HG02870 (cell line): Measurements from ENCODE around the gene ARHGEF16.

Experiments used
- ATAC-seq: cut with Tn5 transposase; IDR thresholded peaks from one replicate; pipeline ENCODE4 v1.9.1; 2021; ENCODE audit warnings: mild to moderate bottlenecking, moderate library complexity; ENCODE audit not compliant: unreplicated experiment

The ARHGEF16 gene

DNA sequence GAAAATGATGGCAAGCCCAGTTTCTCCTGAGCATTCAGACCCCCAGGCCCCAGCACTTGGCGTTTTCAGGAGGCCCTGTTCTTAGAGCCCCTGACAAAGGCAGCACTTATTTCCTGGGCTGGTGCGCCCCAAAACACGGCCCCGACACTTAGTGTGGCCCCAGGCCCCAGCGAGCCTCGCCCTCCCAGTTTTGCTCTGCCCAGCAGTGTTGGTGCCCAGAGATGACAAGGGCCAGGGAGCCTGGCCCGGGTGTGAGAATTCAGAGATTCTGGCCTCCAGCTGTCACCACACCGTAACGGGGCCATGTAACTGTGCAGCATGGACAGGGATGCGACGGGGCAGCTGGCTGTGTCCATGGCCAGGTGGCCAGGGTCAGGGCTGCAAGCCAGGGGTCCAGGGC, 18.0 kb upstream of the ARHGEF16 start:
- ATAC-seq: no peak

DNA sequence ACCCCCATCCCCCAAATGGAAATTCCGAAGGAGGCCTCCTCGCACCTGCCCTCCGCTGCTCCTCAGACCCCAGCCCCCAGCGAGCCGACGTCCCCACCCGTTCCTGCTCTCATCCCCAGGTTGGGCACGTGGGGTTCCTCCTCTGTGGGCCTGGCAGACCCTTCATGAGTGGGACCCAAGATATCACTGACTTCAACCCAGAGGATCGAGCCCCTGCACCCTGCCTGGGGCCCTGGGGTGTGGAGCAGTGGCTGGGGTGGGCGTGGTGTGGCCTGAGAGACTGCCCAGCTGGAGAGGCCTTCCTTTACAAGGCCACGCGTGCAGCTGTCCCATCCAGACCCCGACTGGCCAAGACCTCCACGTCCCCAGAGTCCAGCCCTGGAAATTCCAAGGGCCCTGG, 17.6 kb upstream of the ARHGEF16 start:
- ATAC-seq: no peak

GRCh38 chr1:3438661-3439180, 15.7 kb upstream of the ARHGEF16 start:
- ATAC-seq: no peak

DNA sequence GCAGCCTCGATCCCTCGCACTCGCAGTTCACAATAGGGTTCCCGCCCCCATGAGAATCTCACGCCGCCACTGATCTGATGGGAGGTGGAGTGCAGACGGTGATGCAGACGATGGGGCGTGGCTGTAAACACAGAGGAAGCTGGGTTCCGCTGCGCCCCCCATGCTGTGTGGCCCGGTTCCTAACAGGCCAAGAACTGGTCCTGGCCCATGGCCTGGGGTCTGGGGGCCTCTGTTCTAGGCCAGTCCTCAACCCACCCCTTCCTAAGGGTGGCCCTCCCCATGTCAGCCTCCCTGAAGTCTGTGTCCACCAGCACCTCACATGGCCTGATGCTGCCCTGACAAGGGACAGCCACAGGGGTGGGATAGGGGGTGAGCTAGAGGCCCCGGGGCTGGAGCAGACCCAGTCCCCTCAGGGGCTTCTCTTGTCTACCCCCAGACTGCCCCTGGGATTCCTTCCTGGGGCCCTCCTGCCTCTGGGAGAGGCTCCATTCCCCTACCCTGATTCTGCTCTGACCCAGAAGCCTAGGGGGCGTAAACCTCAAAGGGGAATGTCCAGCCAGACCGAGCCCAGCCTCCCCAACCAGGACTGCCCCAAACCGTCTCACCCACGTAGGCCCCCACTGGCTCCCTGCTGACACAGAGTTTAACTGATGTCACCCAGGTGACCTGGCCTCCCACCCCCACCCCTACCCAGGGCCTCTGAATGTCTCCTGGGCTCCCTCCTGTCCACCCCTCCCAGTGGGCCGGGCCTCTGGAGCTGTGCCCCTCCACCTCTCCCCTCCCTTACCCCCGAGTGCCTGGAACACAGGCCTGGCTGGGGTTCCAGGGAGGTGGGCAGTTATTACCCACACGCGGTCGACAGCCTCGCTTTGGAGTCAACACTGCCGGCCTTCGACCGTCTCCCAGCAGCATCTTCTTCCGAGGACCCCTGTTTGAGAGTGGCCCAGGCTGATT, 14.8 kb upstream of the ARHGEF16 start:
- ATAC-seq: no peak

- ATAC-seq: no peak
Observed at GRCh38 chr1:3440300-3440681, 14.2 kb upstream of the ARHGEF16 start.

DNA sequence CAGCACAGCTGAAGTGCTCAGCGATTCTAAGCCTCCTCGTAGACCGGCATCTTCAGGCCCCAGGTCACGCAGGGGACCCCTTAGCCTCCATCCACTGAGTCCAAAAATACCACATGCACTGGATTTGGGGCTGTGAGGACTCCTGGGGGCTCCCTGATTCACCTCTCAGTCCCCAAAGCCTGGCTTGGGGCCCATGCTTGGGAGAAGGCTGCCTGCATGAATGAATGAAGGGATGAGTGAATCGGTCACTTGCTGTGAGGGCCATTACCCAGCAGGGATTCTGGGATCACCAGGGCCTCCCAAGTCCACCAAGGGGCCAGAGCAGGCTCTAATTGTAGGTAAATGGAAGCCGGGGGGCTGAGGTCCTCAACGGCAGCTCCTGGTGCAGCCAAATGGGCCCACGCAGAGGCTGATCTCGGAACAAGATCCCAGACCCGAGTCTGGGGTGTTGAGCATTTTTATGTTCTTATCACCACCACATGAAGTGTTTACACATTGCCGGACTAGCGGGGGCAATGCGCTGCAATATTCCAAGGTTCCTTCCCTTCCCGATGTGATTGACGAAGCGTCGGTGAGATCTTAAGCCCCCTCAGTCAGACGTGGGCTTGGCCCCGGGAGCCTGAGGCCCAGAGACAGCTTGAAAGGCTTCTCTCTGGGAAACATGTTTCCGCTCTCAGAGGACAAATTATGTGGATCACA, 13.6 kb upstream of the ARHGEF16 start:
- no peak for ATAC-seq

GRCh38 chr1:3441410-3441847, 13.0 kb upstream of the ARHGEF16 start:
- ATAC-seq: no peak

DNA sequence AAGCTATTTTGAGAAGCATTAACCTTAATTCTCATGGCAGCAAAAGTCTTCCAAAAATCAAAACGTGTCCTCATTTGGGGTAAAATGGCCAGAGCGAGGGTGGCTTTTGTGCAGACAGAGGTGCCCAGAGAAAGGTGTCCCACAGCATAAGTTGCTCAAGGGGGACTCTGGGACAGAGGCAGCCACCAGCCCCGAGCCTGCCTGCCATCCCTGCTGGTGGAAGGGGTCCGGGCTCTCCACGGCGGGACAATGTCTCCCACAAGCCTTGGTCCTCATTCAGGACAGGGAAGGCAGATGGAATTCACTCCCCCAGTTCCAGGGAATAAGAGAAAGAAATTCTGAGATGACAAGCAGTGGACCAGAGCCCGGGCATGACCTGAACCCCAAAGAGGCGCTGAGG, 12.6 kb upstream of the ARHGEF16 start:
- no peak for ATAC-seq

DNA sequence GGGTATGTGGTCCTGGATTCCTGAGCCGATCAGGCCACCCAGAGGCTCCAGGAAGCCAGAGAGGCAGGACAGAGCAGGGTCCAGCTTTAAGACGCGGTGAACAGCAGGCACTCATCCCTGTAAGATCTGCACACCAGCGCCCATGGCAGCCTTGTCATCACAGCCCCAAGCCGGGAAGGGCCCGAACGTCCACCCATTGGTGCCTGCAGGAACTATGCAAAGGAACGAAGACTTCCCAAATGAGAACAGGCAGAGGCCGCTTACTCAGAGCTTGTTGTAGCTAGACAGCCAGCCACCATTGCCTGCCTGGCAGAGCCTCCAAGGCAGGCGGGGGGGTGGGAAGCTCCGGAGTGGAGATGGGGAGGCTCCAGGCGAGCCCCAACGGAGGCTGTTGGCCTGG, 12.1 kb upstream of the ARHGEF16 start:
- ATAC-seq: no peak

DNA sequence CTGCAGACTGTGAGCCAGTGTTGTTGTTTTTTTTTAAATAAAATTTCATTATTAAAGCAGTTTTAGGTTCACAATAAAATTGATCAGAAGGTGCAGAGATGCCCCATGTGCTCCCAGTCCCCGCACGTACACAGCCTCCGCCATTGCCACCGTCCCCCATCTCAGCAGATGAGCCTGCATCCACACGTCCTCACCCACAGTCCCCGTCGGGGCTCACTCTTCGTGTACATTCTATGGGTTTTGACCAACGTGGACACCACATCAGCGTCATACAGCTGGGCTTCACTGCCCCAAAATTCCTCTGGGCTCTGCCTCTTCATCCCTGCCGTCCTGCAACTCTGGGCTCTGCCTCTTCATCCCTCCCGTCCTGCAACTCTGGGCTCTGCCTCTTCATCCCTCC, 11.6 kb upstream of the ARHGEF16 start:
- no peak for ATAC-seq

DNA sequence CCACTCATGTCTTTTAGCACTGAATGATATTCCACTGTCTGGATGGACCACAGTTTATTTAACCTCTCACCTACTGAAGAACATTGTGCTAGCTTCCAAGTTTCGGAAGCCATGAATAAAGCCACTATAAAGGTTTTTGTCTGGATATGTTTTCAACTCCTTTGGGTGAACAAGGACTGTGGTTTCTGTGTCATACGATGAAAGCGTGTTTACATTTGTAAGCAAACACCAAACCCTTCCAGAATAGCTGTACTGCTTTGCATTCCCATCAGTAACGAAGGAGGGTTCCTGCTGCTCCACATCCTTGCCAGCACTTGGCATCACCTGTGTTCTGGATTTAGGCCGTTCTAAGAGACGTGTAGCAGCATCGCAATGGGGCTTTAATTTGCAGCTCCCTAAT, 10.7 kb upstream of the ARHGEF16 start:
- no peak for ATAC-seq

DNA sequence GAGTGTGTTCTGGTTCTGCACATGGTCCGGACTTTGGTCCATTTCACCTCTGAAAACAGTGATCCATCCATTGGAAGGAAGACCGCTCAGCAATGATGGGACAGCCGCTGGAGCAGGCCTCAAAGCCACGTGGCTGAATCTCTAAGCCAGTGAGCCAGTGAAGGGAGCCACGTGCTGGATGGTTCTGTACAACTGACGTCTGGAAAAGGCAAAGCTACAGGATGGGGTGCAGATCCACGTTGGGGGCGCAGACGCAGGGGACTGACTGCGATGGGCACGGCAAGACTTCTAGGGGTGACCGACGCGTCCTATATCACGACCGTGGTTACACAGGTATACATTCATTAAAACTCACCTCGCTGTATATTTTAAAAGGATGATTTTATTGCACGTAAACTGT, 10.2 kb upstream of the ARHGEF16 start:
- ATAC-seq: no peak

- no peak for ATAC-seq
Observed at GRCh38 chr1:3444736-3445135, 9.7 kb upstream of the ARHGEF16 start.

DNA sequence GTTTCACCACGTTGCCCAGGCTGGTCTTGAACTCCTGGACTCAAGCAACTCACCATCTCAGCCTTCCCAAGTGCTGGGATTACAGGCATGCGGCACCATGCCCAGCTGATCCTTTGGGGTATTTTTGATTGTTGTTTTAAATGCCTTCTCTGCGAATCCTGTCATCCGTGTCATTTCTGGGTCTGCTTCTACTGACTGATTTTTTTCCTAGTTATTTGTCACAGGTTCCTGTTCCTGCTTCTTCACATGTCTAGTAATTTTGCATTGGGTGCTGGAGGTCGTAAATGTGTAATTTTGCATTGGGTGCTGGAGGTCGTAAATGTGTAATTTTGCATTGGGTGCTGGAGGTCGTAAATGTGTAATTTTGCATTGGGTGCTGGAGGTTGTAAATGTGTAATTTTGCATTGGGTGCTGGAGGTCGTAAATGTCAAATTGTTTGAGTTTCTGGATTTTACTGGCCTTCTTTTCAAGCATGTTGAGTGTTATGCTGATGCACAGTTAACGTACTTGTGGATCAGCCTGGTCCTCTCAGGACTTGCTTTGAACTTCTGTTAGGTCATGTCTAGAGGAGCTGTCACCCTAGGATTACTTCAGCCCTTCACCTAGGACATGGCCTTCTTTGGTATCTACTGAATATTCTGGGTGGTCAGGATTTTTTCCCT, 4.1 kb upstream of the ARHGEF16 start:
- no peak for ATAC-seq

DNA sequence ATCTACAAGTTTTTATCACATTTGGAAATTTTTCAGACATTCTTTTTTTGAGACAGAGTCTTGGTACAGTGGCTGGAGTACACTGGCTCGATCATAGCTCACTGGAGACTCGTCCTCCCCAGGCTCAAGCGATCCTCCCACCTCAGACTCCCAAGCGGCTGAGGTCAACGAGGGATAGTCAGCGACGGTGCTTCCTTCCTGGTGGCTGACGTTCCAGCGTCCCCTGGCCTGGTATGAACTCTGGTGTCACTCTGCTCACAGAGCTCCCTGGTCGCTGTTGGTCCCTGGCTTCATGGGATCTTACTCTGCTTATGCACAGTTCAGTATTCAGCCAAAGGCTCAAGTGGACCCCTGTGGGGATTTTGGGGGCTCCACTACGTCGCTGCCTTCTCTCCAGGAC, 3.5 kb upstream of the ARHGEF16 start:
- no peak for ATAC-seq

DNA sequence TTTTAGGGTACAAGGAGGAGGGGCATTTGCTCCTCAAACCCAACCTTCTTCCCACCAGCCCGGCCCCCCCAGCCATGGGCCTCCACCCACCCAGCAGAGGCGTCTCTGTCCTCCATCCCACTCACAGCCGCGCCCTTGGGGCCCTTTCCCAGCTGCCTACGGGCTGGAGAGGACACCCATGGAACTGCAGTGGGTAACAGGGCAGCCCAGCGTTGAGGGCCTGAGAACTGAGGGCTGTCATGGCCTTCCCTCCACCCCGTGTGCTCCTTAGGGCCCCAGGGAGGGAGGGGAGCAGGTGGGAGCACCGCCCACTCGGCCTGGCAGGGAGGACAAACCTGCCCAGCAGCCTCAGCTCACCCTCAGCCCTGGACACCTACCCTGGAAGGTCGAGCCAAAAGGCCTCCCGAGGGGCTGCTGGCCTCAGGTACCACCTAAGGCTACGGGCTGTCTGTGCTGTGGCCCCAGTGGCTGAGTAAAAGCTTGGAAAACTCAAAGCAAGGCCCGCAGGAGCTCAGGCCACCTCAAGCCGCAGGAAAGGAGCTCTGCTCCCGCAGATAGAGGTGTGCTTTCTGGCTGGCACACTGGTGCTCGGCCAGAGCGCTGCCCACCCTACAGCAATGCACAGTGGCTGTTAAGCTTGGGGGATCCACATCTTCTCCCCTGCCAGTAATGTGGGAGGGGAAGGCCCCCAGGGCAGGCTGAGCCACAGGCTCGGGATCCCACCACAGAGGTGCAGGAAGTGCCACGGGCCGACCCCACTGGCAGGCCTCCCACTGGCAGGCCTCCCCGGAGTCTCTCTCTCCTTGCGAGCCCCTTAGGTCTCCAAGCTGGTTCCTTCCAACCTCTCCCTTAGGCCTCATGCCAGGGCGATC, 2.2 kb upstream of the ARHGEF16 start:
- no peak for ATAC-seq

GRCh38 chr1:3452866-3453175, 1.6 kb upstream of the ARHGEF16 start:
- ATAC-seq: no peak

DNA sequence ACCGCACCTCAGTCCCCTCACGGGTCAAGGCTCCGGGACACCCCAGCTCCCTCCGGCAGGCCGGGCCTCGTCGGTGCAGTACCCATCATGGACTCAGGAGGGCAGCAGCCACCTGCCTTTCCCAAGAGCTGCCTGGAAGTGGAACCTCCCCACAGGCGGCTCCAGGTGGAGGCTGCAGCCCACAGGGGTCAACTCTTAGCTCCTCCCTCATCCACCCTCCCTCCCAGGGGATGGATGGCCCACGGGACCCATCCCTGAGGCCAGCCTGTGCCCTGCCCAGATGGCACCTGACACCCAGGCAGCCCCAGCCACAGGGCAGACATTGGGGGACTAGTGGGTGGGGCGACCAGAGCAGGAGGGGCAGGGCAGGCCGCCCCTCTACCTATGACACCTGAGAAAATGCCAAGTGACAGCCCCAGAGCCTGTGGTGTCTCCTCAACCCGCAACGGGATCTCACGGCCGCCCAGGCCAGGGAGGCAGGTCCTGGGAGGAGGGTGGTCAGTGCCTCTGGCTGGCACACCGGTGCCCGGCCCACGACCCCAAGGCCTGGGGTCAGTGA, 1.2 kb upstream of the ARHGEF16 start:
- ATAC-seq: no peak

DNA sequence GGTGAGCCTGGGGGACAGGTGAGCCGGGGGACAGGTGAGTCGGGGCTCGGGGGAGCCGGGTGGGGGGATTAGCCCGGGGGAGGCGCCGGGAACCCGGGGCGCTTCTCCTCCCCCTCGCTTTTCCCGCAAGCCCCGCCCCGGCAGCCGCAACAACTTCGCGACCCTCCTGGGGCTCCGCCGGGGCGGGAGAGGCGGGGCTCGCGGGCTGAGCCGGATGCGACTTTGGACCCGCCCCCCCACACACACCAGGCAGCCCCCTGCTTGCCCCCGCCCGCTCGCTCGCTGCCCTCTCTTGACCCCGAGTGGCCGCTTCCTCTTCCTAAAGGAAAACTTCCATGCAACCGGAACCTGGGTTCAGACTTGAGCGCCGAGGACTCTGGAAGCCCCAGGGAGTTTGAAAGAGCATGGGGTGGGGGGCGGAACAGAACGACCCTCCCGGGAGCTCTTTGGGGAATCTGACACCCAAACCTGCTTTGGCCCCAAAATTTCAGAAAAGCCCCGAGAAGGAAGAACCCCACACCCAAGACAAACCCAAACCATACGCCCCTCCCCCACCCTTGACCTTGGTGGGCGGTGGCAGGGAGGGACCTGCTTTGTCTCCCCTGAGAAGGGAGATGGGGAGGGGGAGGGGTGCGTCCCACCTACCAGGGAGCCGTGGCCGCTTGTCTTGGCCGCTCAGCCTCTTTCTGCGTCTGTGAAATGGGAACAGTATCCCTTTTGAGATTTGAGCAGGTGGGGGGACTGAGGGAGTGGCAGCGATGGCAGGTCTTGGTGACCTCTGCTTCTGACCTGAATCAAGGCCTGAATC, 550 bp downstream of the ARHGEF16 start:
- no peak for ATAC-seq
